Thyroid gland (tissue), 4 donors: ENCODE data around the gene PPM1E.
"Not testable (repeated sequence)": the region's sequence is repeated elsewhere in the genome, so short reads cannot be mapped to it uniquely, and the experiment has no call there.

Source experiments
- CTCF ChIP-seq, 6 experiments: fragments of 200-600 bp in 3 of 6; fragments of 450-650 bp in 3 of 6; sonication (generic) in 3 of 6; IDR thresholded peaks; one replicate each; pipeline ENCODE4 v1.5.1; 2016 to 2019; ENCODE audit warnings: antibody characterized with exemption in 6 of 6, mild to moderate bottlenecking in 2 of 6, inconsistent platforms in 1 of 6, moderate library complexity in 1 of 6
- POLR2A ChIP-seq, 2 donors: fragments of 450-650 bp; IDR thresholded peaks; one replicate each; pipeline ENCODE4 v1.6.1; 2017; ENCODE audit warnings: antibody characterized with exemption in 2 of 2, mild to moderate bottlenecking in 2 of 2, moderate library complexity in 1 of 2

DNA sequence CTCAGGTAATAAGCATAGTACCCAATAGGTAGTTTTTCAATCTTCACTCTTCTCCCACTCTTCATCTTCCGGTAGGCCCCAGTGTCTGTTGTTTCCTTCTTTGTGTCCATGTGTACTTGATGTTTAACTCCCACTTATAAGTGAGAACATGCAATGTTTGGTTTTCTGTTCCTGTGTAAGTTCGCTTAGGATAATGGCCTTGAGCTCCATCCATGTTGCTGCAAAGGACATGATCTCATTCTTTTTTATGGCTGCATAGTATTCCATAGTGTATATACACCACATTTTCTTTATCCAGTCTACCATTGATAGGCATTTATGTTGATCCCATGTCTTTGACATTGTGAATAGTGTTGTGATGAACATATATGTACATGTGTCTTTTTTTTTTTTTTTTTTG is 38.9 kb downstream of the PPM1E start:
- not testable (repeated sequence) for TF ChIP-seq POLR2A, CTCF (IDR thresholded peaks at IDR 0.05)
